GM20431 (cell line): Measurements from ENCODE around the gene ZNF878.

ENCODE experiments used
- in situ Hi-C: fragments of 300-500 bp; cut with MseI, MboI; formaldehyde crosslinking; loops from one replicate; pipeline ENCODE4 v1.15.0; 2020; ENCODE audit warnings: low sequenced_read_pairs; ENCODE audit not compliant: unreplicated experiment

ZNF878 gene

DNA sequence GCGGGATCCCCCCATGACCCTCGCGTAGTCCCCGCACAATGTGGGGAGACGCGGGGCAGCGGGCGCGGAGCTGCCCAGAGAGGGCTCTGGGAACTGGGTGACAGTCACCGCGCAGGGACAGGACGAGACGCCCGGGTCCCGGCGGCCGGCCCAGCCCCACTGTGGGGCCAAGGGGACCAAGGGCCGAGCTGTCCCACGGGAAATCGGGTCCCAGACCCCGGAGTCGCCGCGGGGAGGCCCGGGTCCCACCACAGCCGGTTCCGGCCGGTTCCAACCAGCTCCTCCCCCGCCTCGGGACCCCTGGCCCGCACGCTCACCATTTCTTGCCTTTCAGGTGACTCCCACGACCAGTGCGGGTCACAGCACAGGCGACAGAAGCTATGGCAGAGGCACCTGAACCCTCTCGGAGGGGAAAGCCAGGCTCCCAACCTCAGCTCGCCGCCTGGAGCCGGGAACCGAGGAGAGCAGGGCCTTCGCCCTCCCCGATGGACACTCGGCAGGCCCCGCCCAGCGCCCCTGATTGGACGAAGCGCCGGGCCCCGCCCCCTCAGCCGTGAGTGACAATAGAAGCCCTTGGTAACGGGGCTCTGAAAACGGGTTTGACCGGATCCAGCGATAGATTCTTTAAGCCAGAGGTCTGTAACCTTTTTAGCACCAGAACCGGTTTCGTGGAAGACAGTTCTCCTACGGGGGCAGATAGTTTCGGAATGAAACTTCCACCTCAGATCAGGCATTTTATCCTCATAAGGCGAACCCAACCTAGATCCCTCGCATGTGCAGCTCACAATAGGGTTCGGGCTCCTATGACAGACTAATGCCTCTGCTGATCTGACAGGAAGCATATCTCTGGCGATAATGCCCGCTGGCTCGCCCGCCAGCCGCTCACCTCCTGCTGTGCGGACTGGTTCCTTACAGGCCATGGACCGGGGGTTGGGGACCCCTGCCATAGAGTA is 17.3 kb downstream of the ZNF878 start, which contains the start of gene ZNF433:
Gene ZNF433, minus strand, starts transcription at position 460 of the 953 bp plus-strand sequence. Its CDS starts 140 bp downstream, at position 320.
- in situ Hi-C loops, result no loop called here

DNA sequence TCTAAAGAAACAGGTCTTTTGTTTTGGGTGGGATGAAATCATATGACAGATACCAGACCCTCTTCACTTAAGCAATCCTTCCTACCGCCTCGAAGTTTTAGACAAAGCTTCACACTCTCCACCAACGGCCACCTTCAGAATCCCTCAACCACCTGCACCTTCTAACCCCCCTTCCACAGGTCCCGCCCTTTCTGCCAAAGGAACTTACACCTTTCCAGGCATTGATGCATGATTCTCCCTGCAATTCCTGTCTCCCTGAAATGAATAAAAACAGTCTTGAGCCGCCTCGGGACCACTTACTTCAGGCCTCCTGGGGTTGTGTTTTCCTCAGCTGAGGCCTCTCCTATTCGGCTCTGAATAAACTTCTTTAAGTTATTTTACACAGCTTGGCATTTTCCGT is 18.1 kb downstream of the ZNF878 start:
- in situ Hi-C loops, result no loop called here

DNA sequence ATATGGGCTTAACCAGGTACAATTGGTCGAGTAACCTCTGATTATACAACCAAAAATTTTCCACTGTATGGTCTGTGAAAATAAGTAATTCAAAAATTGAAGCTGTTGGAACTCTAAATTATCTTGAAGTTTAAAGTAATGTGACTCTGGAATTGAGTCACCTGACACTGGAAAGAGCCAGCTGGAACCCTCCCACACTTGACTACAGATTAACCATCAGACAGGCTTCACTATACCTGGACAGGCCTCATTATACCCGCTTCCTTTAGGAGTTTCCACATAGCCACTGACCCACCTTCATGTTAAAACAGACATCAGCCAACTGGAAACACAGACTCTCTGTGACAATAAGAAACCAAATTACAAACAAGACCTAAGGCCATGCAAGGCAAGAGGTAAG is 18.6 kb downstream of the ZNF878 start:
- in situ Hi-C loops, result no loop called here

DNA sequence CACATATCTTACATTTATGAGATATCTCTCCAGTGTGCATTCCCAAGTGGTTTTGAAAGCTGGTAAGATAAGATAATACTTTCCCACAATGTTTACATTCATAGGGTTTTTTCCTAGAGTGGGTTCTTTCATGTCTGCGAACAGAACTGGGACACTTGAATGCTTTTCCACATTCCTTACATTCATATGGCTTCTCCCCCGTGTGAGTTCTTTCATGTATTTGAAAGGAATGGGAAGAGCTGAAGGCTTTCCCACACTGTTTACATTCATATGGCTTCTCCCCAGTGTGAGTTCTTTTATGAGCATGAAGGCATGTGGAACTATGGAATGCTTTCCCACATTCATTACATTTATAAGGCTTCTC is 37.0 kb downstream of the ZNF878 start:
- in situ Hi-C loops, result no loop called here

DNA sequence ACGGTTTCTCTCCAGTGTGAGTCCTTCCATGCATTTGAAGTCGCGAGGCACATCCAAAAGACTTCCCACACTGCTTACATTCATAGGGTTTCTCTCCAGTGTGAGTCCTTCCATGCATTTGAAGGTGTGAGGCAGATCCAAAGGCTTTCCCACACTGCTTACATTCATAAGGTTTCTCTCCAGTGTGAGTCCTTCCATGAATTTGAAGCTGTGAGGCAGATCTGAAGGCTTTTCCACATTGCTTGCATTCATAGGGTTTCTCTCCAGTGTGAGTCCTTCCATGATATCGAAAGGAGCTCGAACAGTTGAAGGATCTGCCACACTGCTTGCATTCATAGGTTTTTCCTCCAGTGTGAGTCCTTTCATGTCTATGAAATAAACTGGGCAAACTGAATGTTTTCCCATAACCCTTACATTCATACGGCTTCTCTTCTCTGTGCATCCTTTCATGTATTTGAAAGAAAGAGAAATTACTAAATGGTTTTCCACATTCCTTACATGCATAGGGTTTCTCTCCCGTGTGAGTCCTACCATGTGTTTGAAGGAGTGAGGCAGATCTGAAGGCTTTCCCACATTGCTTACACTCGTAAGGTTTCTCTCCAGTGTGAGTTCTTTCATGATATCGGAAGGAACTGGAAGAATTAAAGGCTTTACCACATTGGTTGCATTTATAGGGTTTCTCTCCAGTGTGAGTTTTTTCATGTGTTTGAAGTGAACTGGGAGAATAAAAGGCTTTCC is 37.6 kb downstream of the ZNF878 start:
- in situ Hi-C loops, result no loop called here

DNA sequence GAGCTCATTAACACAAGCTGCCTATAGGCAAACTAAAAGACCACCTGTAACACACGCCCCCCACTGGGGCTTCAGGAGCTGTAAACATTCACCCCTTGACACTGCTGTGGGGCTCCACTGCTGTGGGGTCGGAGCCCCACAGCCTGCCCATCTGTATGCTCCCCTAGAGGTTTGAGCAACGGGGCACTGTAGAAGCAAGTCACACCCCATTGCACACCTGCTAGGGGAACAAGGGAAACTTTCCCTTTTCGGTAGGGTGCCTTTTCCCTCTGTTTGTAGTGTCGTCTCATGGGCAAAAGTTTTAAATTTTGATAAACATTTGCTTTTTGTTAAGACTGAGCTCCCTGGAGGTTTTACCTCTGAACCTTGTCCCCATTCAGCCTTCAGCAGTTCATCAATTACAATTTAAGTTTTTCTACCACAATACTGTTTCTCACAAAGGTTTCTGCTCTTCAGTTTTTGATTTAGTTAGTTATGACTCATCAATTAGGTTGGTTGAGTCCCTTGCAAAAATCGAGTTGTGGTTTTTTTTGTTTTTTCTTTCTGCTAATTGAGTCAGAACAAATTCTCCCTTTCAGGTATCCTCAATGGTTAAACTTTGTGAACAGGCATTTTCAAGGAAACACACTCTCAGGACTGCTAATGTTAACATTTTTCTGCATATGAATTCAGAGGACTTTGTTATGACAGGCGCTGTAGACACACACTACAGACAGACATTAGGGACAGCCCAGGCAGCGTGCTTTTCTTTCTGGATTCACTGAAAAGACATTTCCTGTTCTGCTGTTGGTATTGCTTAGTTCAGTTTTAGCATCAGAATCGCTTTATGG is 52.4 kb downstream of the ZNF878 start:
- in situ Hi-C loops, result no loop called here

DNA sequence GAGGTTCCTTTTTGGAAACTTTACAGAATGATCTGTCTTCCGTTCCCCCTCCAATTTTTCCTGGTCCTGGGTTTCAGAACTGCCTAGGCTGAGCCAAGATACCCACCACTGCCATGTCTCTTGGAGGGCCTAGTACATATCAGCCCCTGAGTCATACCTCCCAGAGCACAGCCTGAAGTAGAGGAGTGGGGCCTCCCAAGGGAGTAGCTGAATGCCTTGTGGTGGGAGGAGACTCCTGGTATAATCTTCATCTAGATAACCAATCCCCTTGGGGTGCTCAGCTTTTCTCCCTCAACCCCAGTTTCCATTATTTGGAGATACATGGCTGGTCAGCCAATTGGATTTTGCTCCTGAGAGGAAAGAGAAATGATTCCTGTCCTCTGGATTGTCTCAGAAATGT is 57.6 kb downstream of the ZNF878 start:
- in situ Hi-C loops, result no loop called here
